WTC11 (cell line): ENCODE measurements around the gene KAT7. TPM values are rescaled to one million over a fixed set of nuclear protein-coding genes. Genes with fewer than 3 reads are reported as not detected.
A peak's percentile ranks its signal among the peaks of the same experiment; 100 is the strongest.

ENCODE experiments used
- ATAC-seq: fragments of 200-7000 bp; cut with Tn5 transposase; 2 replicates; pipeline ENCODE4 v1.10.0; 2021; ENCODE audit warnings: mild to moderate bottlenecking, moderate library complexity
- CTCF ChIA-PET: fragments of 300-600 bp; sonication (Branson Sonifier 250); formaldehyde crosslinking; loops from one replicate; lab custom pipeline; 2021; ENCODE audit warnings: antibody characterized with exemption; lab: Charles Lee
- POLR2A ChIA-PET: fragments of 350-600 bp; sonication (Branson Sonifier 250); formaldehyde crosslinking; loops from one replicate; lab custom pipeline; 2021; ENCODE audit warnings: antibody characterized with exemption; lab: Charles Lee
- DNase-seq: peaks from one replicate; pipeline ENCODE4 v3.0.0; 2021; ENCODE audit warnings: low spot score
- H3K27ac Mint-ChIP-seq: 2 replicates; pipeline ENCODE4 v1.8.0; 2021; ENCODE audit warnings: mixed read lengths
- H3K27me3 Mint-ChIP-seq: 2 replicates; pipeline ENCODE4 v1.8.0; 2021; ENCODE audit warnings: low read depth, mild to moderate bottlenecking, moderate library complexity, mixed read lengths
- H3K36me3 Mint-ChIP-seq: 2 replicates; pipeline ENCODE4 v1.8.0; 2021; ENCODE audit warnings: mixed read lengths
- H3K4me1 Mint-ChIP-seq: 2 replicates; pipeline ENCODE4 v1.8.0; 2022; ENCODE audit warnings: mixed read lengths
- H3K4me3 Mint-ChIP-seq: 2 replicates; pipeline ENCODE4 v1.8.0; 2021; ENCODE audit warnings: mild to moderate bottlenecking, moderate library complexity, mixed read lengths
- H3K9me3 Mint-ChIP-seq: 2 replicates; pipeline ENCODE4 v1.8.0; 2021; ENCODE audit warnings: mixed read lengths
- ATF2 ChIP-seq: sonication (generic); formaldehyde crosslinking; IDR thresholded peaks from 2 replicates; pipeline ENCODE4 v1.8.1; 2022; ENCODE audit warnings: low read depth, missing genetic modification reagents, borderline replicate concordance
- CBFB ChIP-seq: sonication (generic); formaldehyde crosslinking; IDR thresholded peaks from 2 replicates; pipeline ENCODE4 v1.8.1; 2022; ENCODE audit warnings: mild to moderate bottlenecking, low read depth, missing genetic modification reagents
- CREB1 ChIP-seq: sonication (generic); formaldehyde crosslinking; IDR thresholded peaks from 2 replicates; pipeline ENCODE4 v1.8.0; 2023; ENCODE audit warnings: mild to moderate bottlenecking, missing genetic modification reagents
- E2F5 ChIP-seq: sonication (generic); formaldehyde crosslinking; IDR thresholded peaks from 2 replicates; pipeline ENCODE4 v1.8.1; 2022; ENCODE audit warnings: mild to moderate bottlenecking, moderate library complexity, missing genetic modification reagents
- HMGXB4 ChIP-seq: sonication (generic); formaldehyde crosslinking; IDR thresholded peaks from 2 replicates; pipeline ENCODE4 v1.8.1; 2023; ENCODE audit warnings: mild to moderate bottlenecking, moderate library complexity, missing genetic modification reagents
- IRF2 ChIP-seq: sonication (generic); formaldehyde crosslinking; IDR thresholded peaks from 2 replicates; pipeline ENCODE4 v1.8.0; 2022; ENCODE audit warnings: low read depth, missing genetic modification reagents, borderline replicate concordance
- KAT7 ChIP-seq: sonication (generic); formaldehyde crosslinking; IDR thresholded peaks from 2 replicates; pipeline ENCODE4 v1.8.1; 2023; ENCODE audit warnings: missing genetic modification reagents, mild to moderate bottlenecking, borderline replicate concordance
- MAX ChIP-seq: sonication (generic); formaldehyde crosslinking; IDR thresholded peaks from 2 replicates; pipeline ENCODE4 v1.8.0; 2022; ENCODE audit warnings: mild to moderate bottlenecking, missing genetic modification reagents
- OVOL2 ChIP-seq: fragments of 250-450 bp; sonication (Bioruptor Pico); IDR thresholded peaks from 2 replicates; pipeline ENCODE4 v1.9.0; 2021; ENCODE audit warnings: mild to moderate bottlenecking, borderline replicate concordance
- PREB ChIP-seq: sonication (generic); formaldehyde crosslinking; IDR thresholded peaks from 2 replicates; pipeline ENCODE4 v1.8.1; 2022; ENCODE audit warnings: mild to moderate bottlenecking, missing genetic modification reagents, moderate library complexity, borderline replicate concordance
- PRRX2 ChIP-seq: fragments of 250-450 bp; sonication (Bioruptor Pico); IDR thresholded peaks from 2 replicates; pipeline ENCODE4 v1.8.0; 2021; ENCODE audit warnings: mild to moderate bottlenecking
- SOX15 ChIP-seq: fragments of 250-450 bp; sonication (Bioruptor Pico); IDR thresholded peaks from 2 replicates; pipeline ENCODE4 v1.9.0; 2021; ENCODE audit warnings: mild to moderate bottlenecking
- USF1 ChIP-seq: sonication (generic); formaldehyde crosslinking; IDR thresholded peaks from 2 replicates; pipeline ENCODE4 v1.8.0; 2022; ENCODE audit warnings: mild to moderate bottlenecking, missing genetic modification reagents
- USF2 ChIP-seq: sonication (generic); formaldehyde crosslinking; IDR thresholded peaks from 2 replicates; pipeline ENCODE4 v1.8.1; 2023; ENCODE audit warnings: mild to moderate bottlenecking, missing genetic modification reagents, moderate library complexity
- ZNF121 ChIP-seq: sonication (generic); formaldehyde crosslinking; IDR thresholded peaks from 2 replicates; pipeline ENCODE4 v1.8.0; 2023; ENCODE audit warnings: missing genetic modification reagents
- ZNF423 ChIP-seq: fragments of 250-450 bp; sonication (Bioruptor Pico); IDR thresholded peaks from 2 replicates; pipeline ENCODE4 v2.1.2; 2022; ENCODE audit warnings: mild to moderate bottlenecking, moderate library complexity
- total RNA-seq: library from RNA; stranded (reverse); gene quantifications from 3 replicates; pipeline ENCODE4 v1.2.3, GENCODE V29; 2021

KAT7 gene
- total RNA-seq, 1 experiment from 2014 or later: 199 TPM

GRCh38 chr17:49878931-49879904 lies 90.7 kb downstream of the KAT7 start:
- DNase-seq: no peak
- H3K27ac Mint-ChIP-seq: no peak overlapping the region

GRCh38 chr17:49880291-49881053 lies 92.0 kb downstream of the KAT7 start:
- Mint-ChIP-seq H3K27ac (no peak overlapping the region), H3K4me3 (peak overlapping the region; percentile 71), H3K9me3 (no peaks in the 10 kb centered on the region), H3K4me1 (peaks cover 30% of the 10 kb centered on the region), H3K27me3 (peaks cover 28% of the 10 kb centered on the region), H3K36me3 (no peaks in the 10 kb centered on the region)
- POLR2A ChIA-PET: interaction anchor here (0.8 to 1.6 kb wide), 6 partner anchors 9 to 109 kb away, joined by 3 to 4 read pairs (median 3); no protein-coding TSS in a partner anchor
- CTCF ChIA-PET: interaction anchor here (0.7 to 7.0 kb wide), 31 partner anchors 9 to 245 kb away, joined by 3 to 105 read pairs (median 4); partner anchors contain the start of genes DLX3, FAM117A and ITGA3
- ATAC-seq (peak; percentile 89), DNase-seq (peak; percentile 96)
- TF ChIP-seq KAT7 (no peak), SOX15 (CRISPR knock-in tag) (no peak), CREB1 (CRISPR knock-in tag) (no peak), ZNF121 (CRISPR knock-in tag) (peak; percentile 85), E2F5 (CRISPR knock-in tag) (no peak), ATF2 (CRISPR knock-in tag) (no peak), USF2 (CRISPR knock-in tag) (no peak), HMGXB4 (CRISPR knock-in tag) (peak; percentile 57; the same call in 1 of the 2 replicates), CBFB (CRISPR knock-in tag) (no peak), ZNF423 (no peak), USF1 (CRISPR knock-in tag) (peak; percentile 22; the same call in 1 of the 2 replicates)

More at GRCh38 chr17:49878931-49879904, 90.7 kb downstream of the KAT7 start:
- TF ChIP-seq PREB: no peak
- TF ChIP-seq PRRX2 (CRISPR knock-in tag): no peak
- no peak for TF ChIP-seq HMGXB4 (CRISPR knock-in tag)
- no peak for TF ChIP-seq IRF2
- no peak for TF ChIP-seq MAX (CRISPR knock-in tag)
- TF ChIP-seq OVOL2: no peak
- Mint-ChIP-seq H3K4me1 (peaks cover 39% of the 10 kb centered on the region), H3K36me3 (no peaks in the 10 kb centered on the region), H3K4me3 (peak overlapping the region; percentile 71), H3K27me3 (peaks cover 28% of the 10 kb centered on the region), H3K9me3 (no peaks in the 10 kb centered on the region)
- ChIA-PET POLR2A (interaction anchor here (1.6 kb wide), 1 partner anchor 20 kb away, joined by 4 read pairs; no protein-coding TSS in a partner anchor), CTCF (interaction anchor here (1.0 to 7.0 kb wide), 9 partner anchors 10 to 177 kb away, joined by 3 to 105 read pairs (median 15); partner anchors contain the start of genes DLX3 and ITGA3)
- no peak for ATAC-seq
